Smooth muscle cell of the umbilical artery (primary cell): ENCODE measurements around the gene SLC9A8. TPM values are rescaled to one million over a fixed set of nuclear protein-coding genes. Genes with fewer than 3 reads are reported as not detected.

Experiments
- total RNA-seq: library from RNA; depleted of rRNA; stranded (reverse); fragments of >200 nt; gene quantifications from 2 replicates; pipeline ENCODE4 v1.2.3, GENCODE V29; 2014

The SLC9A8 gene
- 5.3 and 9.1 TPM in 2 replicates for total RNA-seq

DNA sequence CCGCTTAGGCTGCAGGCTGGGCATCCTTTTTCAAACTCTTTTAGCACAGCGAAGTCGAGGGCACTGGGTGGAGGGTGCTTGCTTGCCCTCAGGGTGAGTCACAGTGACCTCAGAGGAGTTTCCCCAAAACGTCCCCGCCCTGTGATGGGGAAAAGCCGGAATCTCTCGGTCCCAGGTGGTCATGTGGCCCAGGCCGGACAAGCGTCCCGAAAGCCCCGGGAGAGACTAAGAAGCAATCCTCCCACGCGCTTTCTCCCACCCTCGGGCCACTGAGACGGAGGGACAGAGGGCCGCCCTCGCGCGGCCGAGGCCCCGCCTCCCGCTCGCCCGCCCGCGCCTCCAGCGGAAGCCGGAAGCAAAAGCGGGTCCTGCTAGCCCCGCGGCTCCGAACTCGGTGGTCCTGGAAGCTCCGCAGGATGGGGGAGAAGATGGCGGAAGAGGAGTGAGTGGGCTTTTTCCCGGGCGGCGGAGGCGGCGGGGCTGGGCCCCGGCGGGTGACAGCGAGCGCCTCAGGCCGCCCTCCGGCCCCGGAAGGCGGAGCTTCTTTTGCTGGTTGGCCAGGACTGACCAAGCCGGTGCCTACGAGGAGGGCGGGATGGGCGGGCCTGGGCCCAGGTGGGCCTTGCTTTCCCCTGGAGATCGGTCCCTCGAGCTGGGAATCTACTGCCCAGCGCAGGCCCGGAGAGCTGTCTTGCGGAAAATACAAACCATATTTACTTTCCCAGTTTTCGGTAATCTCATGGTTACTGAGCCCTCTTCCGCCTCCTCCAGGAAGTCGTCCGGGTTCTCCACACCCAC is at the start of gene SLC9A8:
Gene SLC9A8 (plus strand): TSS at position 322 of the 798 bp plus-strand sequence. CDS start 95 bp downstream, at position 417.

GRCh38 chr20:49915380-49916145 is 102.9 kb downstream of the SLC9A8 start, which contains the start of gene SPATA2:
SPATA2 (minus strand) TSS chr20:49915529; CDS start chr20:49908490, 7,039 bp downstream.

GRCh38 chr20:49936153-49937026 is 123.8 kb downstream of the SLC9A8 start, which contains the start of gene RNF114:
RNF114 (plus strand) TSS chr20:49936397; CDS start chr20:49936413, 16 bp downstream.

Other genes with a start within 250 kb of the SLC9A8 start
- gene PTGIS, start 244.7 kb upstream of the SLC9A8 start, total RNA-seq = 5.6 and 28.5 TPM in 2 replicates
- 66.3 and 78.1 TPM in 2 replicates for gene B4GALT5, start 99.0 kb upstream of the SLC9A8 start, total RNA-seq
- 1.8 and 3.0 TPM in 2 replicates for gene SPATA2, start 102.7 kb downstream of the SLC9A8 start, total RNA-seq
- gene RNF114, start 123.6 kb downstream of the SLC9A8 start, total RNA-seq = 91.7 and 124 TPM in 2 replicates
- gene SNAI1, start 170.2 kb downstream of the SLC9A8 start, total RNA-seq = 0.30 and 0.69 TPM in 2 replicates